GM20000 (cell line): ENCODE results near the gene SETDB1.
"Not testable (repeated sequence)": the region's sequence is repeated elsewhere in the genome, so short reads cannot be mapped to it uniquely, and the experiment has no call there.

Source experiments
- DNase-seq: peaks from one replicate; pipeline ENCODE4 v3.0.0; 2012; ENCODE audit warnings: low spot score
- TF ChIP-seq, protein P1 (sequence below): IDR thresholded peaks from 2 replicates; pipeline ENCODE4 v1.5.1; 2012; ENCODE audit warnings: mild to moderate bottlenecking, control low read depth; ENCODE audit errors: extremely low read depth, missing control alignments

SETDB1 gene

DNA sequence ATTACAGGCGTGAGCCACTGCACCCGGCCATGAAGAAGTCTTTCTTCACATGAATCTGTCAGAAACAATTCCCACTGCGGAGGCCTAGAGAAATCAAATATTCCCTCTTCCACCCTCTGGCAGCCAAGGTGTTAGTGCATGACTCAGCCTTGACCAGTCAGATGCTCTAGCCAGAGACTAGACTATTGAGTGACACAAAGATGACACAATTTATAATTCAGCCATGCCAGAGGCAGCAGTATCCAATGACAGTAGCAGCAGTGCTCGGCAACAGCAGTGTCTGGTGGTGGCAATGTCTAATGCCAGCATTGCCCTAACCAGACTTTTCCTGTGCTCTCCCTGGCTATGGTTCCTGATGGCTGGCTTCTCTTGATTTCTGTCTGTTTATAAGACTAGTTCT is 30.5 kb upstream of the SETDB1 start:
- DNase-seq = no peak
- TF ChIP-seq, protein P1, sequence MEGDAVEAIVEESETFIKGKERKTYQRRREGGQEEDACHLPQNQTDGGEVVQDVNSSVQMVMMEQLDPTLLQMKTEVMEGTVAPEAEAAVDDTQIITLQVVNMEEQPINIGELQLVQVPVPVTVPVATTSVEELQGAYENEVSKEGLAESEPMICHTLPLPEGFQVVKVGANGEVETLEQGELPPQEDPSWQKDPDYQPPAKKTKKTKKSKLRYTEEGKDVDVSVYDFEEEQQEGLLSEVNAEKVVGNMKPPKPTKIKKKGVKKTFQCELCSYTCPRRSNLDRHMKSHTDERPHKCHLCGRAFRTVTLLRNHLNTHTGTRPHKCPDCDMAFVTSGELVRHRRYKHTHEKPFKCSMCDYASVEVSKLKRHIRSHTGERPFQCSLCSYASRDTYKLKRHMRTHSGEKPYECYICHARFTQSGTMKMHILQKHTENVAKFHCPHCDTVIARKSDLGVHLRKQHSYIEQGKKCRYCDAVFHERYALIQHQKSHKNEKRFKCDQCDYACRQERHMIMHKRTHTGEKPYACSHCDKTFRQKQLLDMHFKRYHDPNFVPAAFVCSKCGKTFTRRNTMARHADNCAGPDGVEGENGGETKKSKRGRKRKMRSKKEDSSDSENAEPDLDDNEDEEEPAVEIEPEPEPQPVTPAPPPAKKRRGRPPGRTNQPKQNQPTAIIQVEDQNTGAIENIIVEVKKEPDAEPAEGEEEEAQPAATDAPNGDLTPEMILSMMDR = no peak

DNA sequence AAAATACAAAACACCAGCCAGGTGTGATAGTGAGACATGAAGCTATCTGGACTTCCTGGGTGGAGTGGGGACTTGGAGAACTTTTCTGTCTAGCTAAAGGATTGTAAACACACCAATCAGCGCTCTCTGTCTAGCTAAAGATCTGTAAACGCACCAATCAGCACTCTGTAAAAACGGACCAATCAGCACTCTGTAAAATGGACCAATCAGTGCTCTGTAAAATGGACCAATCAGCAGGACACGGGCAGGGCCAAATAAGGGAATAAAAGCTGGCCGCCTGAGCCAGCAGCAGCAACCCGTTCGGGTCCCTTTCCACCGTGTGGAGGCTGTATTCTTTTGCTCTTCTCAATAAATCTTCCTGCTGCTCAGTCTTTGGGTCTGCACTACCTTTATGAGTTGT is 26.4 kb upstream of the SETDB1 start:
- not testable (repeated sequence) for DNase-seq

DNA sequence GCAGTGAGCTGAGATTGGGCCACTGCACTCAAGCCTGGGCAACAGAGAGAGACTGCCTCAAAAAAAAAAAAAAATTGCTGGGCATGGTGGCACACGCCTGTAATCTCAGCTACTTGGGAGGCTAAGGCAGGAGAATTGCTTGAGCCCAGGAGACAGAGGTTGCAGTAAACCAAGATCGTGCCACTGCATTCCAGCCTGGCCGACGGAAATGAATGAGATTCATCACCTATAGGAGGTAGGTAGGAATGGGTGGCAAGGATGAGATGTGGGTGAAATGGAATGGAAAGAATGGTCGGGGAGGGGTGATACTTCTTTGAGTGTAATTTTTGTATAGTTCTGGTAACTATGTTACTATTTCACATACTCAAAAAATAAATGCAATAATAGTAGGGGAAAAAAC is 23.8 kb upstream of the SETDB1 start:
- TF ChIP-seq, protein P1 = no peak
- no peak for DNase-seq

DNA sequence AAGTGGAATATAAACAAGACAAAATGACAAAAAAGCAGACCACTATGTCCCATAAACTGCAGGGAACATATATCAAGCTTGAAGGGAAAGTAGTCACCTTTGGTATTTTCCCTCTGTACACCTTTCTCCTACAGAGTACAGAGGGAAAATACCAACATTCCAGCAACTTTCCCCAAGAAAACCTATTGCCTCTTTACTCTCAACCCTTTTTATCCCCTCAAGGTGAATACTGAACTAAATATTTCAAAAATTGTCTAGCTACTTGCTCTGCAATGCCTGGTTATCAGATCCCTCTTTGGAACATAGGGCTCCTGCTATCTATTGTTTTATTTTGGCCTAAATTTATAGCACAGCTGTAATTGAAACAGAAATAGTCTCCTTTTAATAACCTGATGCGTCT is 23.4 kb upstream of the SETDB1 start:
- TF ChIP-seq, protein P1 = no peak
- DNase-seq = no peak

DNA sequence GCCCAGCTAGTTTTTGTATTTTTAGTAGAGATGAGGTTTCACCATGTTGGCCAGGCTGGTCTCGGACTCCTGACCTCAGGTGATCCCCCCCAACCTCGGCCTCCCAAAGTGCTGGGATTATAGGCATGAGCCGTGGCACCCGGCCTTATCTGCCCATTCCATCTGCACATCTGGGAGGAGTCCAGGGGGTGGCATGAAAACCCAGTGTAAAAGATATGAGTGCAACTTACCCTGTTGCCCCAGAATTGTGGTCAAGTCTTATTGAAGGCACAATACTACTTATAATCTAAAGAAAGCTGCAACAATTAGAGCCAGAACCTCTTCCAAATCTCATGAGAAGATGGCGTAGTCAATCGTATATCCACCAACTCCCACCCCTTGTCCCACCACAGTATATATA is 20.9 kb upstream of the SETDB1 start:
- DNase-seq = no peak
- TF ChIP-seq, protein P1 = no peak

DNA sequence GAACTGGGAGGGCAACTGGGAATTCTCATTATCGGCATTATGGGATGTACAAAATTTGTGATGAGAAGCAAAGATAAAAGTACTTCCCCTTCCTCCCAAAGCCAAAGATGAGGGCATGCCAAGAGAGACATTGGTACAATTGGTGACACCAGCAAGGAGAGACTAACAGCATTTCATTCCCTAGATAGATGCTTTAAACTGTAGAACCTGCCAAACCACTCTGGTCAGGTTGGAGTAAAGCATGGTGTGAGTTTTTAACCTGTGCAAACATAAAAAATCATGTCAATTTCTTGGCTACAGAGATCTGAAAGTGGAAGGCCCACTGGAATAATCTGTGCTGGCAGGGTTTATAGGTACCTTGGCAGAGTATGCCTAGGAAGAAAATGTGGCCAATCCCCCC is 19.8 kb upstream of the SETDB1 start:
- no peak for DNase-seq
- TF ChIP-seq, protein P1 = no peak

DNA sequence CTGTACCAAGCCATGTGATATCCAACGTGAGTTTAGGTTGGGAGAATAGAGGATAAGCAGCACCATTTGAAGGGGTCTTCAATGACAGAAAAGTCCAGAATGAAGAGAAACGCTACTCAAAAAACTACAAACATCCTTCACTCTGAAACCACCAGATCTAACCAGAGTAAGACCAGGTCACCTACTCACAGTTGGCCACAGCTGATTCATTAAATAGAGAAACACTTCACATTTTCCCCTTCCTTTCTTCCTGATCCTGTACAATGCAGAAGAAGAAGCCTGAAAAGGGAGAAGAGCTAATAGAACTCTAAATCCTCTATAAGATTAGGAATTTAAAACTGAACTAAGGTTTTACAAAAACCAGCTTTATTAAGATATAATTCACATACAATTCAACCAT is 19.4 kb upstream of the SETDB1 start:
- TF ChIP-seq, protein P1 = no peak
- no peak for DNase-seq

DNA sequence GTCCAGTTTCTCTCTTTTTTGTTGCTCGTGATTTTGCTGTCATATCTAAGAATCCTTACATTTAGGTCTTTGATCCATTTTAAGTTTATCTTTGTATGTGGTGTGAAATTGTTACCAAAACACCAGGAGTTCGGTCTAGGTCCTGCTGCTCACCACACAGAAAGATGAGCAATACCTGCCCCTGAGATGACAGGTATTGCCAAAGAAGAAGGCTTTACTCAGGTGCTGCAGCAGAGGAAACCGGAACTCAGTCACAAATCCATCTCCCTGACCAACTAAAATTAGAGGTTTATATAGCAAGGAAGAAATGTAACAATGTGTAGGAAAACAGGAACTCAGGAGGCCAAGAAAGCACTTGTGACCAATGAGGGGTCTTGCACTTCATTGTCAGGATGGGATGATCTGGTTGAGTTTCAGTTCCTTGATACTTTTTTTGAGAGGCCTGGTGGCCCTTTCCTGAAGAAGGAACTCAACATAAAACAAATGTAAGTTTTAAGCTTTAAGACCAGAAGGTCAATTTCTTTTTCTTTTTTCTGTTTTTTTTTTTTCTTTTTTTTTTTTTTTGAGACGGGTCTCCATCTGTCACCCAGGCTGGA is 16.5 kb upstream of the SETDB1 start:
- DNase-seq = no peak
- TF ChIP-seq, protein P1 = no peak
